PC-3 (cell line): Measurements from ENCODE around the gene EREG.

Experiments
- CTCF ChIP-seq: fragments of 300-600 bp; sonication (generic); conservative IDR thresholded peaks from 2 replicates; pipeline ENCODE4 v1.5.1; 2017; ENCODE audit warnings: antibody characterized with exemption, low read depth, mild to moderate bottlenecking, low read length
- EZH2phosphoT487 ChIP-seq: fragments of 300-600 bp; sonication (generic); IDR thresholded peaks from 2 replicates; pipeline ENCODE4 v1.6.1; 2018; ENCODE audit warnings: mild to moderate bottlenecking, antibody characterized with exemption, low read length, borderline replicate concordance

DNA sequence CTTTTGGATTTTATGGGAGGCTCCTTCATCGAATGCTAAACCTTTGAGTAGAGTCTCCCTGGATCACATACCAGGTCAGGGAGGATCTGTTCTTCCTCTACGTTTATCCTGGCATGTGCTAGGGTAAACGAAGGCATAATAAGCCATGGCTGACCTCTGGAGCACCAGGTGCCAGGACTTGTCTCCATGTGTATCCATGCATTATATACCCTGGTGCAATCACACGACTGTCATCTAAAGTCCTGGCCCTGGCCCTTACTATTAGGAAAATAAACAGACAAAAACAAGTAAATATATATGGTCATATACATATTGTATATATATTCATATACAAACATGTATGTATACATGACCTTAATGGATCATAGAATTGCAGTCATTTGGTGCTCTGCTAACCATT lies 21.2 kb downstream of the EREG start:
- TF ChIP-seq CTCF (no peak), EZH2phosphoT487 (no peak)
